Measurements from ENCODE around the gene GSAP.

Gene GSAP

DNA sequence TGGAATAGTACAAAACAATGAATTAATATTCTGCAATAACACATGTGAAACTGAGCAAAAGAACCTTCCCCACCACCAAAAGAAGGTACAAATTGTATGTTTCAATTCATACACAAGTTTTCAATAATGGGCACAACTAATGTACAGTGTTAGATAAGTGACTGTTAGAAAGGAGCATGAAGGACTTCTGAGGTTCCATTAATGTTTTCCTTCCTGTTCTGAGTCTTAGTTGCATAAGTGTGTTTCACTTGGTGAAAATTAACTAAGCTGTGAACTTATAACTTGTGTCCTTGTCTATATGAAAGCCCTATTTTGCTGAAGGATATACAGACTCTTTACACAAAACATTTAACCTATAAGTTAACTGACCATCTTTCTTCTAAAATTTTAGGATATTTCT is 8.2 kb downstream of the GSAP start:
- no peak for DNase-seq (ENCODE audit: low spot score)

DNA sequence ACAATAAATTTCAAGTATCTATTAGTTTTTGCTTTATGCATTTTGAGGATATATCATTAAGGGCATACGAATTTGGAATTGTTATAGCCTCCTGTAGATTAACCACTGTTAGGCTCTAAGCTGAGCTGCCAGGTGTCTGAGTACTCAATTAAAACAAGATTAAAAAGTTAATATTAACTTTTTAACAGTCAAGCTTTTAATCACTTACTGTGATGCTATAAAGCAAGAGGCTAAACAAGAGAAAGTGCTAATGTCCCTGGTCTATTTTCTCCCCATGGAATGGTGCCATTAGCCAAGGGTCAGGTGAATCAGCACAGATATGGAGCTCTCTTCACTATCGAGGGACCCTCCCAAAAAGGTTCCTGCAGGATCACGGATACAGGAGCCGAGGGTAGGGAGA is 9.7 kb downstream of the GSAP start:
- DNase-seq (ENCODE audit: low spot score), result no peak

DNA sequence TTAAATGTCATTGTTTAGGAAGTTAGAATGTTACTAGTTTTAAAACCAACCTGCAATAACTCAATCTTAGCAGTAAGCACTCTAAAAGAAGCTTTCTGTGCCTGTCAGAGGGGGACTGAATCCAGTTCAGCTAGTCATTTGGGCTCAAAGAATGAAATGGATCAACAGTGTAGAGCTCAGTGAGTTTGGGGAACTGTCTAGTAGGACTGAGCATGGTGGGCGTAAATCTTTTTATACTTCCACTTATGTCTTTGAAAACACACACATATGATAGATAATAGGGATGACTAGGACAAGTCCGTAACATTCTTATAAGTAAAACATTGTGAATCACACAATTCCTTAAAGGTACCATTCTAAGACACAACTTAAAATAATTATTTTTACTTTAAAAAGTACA is 11.5 kb downstream of the GSAP start:
- no peak for DNase-seq (ENCODE audit: low spot score)

DNA sequence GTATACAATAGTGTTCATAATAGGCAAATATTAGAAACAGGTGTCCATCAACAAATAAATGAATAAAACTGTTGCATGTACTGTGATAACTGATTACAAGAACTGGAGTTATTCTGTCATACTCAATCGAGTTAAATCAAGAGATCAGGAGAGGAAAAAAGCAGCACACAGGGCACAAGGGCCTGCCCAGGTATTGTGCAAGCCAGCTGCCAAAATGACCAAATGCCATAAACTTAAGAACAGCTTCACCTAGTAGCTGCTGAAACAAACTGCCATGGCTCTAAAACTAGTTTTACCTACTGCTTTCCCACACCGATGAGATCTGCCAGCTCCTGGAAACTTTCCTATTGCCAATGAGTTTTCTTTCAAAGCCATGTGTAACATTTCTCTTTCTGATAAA is 12.2 kb downstream of the GSAP start:
- DNase-seq (ENCODE audit: low spot score), result no peak

DNA sequence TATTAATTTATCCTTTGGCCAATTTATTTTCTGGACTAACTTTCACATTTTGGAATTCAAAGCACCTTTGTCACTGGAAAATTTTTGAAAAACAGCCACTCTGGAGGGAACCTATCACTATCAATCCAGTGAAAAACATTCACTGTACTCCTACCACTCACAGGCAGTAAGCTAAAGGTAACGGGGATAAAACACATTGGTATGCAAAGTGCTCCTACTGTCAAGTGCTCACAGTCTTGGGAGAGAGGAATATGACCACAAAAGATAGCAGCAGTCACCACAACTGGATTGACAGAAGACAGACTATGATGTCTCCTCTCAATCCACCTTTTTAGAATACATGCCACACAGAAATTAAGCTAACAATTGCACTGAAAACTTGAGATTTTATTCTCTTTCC is 13.3 kb downstream of the GSAP start:
- DNase-seq (ENCODE audit: low spot score), result no peak

DNA sequence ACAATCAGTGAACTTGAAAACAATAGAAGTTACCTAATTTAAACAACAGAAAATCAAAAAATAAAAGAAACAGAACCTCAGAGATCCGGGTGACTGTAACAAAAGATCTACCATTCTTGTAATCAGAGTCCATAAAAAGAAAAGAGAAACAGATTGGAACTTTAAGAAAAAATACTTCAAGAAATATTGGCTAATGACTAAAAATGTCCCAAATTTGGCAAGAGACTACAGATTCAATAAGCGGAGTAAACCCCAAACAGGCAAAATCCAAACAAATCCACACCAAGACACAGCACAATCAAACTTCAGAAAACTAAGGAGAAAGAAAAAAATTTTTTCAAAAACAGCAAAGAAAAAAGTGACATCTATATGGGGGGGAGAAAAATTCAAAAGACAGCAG is 15.1 kb downstream of the GSAP start:
- DNase-seq (ENCODE audit: low spot score), result no peak

DNA sequence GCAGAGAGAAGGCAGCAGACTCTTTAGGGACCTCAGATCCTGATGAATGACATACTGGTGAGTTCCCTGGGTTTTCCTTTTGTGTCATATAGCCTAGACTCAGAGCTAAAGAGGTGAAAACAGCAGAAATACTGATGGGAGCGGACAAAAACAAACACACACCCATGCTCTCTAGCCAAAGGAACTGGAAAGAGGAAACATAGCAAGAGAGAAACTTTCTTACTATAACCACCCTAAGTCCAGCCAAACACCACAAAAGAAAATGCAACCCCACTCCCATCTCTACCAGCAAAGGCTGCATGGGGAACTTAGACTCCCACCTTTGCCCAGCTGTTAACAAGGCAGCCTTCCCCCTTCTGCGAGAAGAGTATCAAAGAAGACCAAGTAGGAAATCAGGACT is 16.3 kb downstream of the GSAP start:
- DNase-seq (ENCODE audit: low spot score), result no peak

DNA sequence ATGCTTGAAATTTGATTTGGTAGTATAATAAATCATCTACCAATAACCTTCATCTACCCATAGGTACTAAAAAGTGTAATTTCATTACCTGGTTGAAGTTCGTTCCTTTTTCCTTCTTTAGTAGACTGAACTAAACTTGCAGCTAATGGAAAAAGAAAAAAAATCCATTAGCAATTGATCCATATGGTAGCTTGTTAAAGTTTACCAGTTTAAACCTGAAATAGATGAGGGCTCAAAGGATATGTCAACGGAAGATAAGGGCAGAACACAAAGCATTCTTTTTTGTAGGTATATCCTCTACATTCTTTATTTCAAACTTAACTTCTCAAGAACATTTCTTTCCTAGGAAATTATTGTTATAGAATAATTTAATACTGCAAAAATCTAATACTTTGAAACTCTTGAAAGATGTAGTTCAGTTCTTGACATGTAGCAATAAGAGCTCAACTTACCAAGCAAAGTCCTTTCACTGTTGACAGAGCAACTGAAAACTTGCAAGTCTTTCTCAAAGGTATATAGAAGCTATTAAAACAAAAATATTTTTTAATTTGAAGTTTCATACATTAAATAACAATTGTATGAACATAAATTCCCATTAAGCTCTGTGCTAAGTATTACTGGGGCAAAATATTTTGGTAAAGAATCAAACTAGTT is 19.1 kb downstream of the GSAP start:
- no peak for DNase-seq (ENCODE audit: low spot score)

DNA sequence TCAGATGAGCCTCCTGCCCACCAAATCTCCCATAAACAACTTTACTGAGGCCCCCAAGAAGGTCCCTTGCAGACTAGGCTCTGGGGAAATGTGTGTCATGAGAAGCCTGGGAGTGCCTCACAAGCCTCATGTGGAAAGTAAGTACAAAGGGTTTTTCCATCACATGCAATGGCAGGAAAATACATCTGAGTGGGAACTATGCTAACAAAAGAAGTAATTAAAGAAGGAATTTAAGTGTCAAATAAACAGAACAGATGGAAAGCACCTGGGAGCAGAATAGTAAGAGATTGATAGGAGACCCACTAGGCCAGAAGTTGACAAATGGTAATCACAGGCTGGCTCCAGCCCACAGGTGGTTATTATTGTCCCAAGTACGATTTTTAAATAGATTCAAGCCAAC is 20.5 kb downstream of the GSAP start:
- no peak for DNase-seq (ENCODE audit: low spot score)

DNA sequence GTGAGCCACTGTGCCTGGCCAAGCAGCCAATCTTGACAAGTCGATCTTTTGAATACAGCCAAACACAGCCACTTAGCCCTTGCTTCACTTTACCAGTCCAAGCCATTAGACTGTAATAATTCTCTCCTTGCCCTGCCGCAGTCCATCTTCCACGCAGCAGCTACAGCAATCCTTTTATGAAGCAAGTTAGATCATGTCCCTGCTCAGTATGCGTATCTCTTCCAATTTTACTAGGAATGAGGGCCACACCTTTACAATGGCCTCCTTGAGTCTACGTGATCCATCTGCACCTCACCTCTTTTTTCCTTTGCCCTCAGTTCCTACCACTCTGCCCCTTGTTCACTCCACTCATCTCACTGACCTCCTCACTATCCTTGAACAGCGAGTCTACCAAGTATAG is 22.2 kb downstream of the GSAP start:
- no peak for DNase-seq (ENCODE audit: low spot score)

DNA sequence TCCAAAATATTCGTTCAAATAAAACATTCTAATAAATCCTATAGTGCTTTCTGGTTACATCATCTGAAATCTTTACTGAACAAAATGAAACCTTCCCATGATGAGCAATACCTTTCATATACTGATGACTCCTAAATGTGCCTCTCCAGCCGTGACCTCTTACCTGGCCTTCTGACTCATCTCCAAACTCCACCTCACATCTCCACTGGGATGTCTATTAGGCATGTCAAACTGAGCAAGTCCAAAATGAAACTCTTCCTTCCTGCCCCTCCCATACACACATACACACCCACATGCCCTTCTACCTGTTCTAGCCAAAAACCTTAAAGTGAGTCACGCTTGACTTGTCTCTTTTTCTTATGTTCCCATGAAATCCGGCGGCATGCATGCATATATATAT is 22.9 kb downstream of the GSAP start:
- no peak for DNase-seq (ENCODE audit: low spot score)

DNA sequence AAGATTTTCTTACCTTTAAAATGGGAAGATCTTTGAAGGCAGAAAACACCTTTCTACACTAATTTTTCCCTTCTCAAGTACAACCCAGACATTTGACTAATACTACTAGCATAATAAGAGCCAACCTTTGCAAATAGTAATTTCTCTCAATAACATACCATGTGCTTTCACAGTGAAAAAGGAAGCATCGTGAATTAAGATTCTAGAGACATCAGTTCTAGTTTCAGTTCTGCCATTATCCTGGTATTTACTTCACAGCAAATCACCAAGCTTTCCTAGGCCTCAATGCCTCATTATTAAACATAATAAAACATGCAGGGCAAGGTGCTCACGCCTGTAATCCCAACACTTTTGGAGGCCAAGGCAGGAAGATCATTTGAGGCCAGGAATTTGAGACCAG is 24.9 kb downstream of the GSAP start:
- no peak for DNase-seq (ENCODE audit: low spot score)

DNA sequence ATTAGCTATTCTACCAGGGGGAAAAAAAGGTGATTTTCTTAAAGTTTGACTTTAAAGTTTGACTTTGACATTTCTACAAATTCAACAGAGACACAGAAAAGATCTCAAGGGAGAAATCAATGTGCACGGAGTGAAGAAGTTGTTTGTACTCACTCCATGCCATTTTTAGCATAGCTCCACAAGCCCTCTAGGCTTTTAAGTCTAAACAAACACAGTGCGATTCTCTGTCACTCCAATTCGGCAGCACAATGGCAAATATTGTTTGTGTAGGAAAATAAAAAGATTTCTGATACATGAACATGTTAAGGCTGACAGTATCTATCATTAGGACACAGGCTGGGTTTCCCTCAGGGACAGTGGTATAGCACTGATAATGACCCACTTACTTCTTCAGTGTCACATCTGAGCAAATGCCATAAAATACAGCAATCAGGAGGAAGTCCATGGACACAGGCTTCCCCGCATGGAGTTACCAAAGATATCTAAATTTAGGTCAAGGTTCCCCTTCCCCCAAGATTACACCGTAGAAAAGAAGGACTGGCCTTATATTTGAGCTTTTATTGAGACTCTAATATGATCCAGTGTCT is 28.0 kb downstream of the GSAP start:
- DNase-seq (ENCODE audit: low spot score), result no peak

DNA sequence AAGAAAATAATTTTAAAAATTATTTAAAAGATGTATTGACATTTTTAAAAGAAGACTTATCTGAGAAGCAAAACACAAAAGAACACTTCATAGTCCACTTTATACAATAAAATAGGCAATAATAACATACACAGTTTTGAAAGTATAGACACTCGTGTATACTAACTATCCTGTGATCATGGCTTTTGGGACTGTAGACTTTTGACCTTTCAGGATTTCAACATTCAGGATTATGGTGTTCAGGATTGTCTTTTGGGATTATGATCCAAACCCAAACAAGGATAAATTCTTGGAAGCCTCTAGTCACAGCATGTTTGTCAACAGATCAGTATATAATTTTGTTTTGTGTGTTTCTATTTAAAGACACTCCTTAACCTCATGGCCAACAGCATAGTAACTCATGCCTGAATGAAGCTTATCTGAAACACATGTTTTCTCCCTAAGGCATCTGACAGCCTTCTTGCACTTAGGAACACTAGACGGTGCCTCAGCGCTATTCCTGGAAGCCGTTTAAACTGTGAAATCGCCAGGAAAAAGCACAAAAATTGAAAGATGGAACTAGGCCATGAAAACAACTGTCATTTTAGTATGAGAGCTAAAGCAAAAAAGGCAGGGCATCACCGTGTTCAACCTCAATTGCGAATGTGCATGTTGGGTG is 29.9 kb downstream of the GSAP start:
- no peak for DNase-seq (ENCODE audit: low spot score)

DNA sequence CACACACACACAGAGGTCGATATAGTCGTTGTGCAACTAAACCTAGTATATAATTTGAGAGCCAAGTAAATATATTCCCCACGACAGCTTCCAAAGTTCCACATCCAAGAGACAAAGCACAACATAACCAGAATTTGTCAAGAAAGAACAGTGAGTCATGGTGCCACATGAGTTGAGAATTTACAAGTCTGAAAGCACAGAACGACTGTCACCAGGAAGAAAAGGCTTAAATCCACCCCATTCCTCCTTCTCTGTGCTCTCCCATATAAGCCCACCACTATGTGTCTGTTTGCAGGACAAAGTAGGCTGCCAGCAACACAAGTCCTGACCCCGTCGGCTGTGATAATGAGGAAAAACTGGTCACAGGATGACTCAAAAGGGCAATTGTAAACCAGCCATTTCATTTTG is 32.8 kb downstream of the GSAP start:
- no peak for DNase-seq (ENCODE audit: low spot score)

DNA sequence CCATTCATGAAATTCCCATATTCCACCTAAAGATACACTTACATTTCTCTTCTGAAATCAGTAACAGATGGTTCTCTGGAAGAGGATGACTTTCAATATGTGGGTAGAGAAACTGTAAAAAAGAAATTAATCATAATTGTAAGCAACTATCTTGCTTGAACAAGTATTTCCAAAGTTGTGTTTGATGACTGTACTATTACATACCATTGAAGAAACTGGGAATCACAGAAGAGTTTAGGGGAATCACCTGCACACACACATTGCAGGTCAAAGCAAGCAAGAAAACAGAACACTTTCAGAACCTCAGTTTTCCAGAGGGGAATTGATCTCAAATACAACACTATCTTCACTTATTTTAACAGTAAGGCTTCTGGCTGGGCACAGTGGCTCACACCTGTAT is 33.6 kb downstream of the GSAP start:
- no peak for DNase-seq (ENCODE audit: low spot score)

DNA sequence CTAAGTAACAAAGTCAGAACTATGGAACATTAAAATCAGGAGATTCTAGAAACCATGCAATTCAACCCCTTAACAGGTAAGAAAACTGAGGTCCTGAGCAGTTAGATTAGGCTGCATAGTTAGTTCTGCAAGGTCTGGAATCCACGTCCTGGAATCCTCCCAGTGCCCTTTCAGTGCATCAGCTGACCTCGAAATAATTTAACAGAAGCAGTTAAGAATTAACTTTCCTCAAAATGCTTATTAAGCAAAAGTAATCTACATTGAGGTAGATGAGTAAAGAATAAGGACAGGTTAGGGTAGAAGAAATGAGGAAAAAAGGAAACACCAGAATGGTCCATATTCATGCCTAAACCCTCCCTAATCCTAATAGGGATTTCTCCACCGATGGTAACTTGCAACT is 37.6 kb downstream of the GSAP start:
- no peak for DNase-seq (ENCODE audit: low spot score)

DNA sequence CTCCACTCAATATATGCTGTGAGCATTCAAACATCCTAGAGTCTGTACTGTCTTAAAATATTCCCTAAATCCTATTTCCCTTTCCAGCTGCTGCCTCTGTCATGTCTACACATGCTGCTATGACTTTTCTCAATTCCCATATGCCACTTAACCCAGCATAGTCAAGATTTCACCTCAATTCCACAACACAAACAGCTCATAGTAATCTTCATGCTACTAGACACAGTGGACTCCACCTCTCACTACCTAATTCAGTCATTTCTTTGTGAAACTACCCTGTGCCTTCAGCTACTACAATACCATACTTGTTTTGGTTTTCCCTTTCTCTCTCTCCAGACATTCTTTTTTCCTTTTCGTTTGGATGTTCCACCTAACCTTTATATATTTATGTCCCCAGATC is 45.5 kb downstream of the GSAP start:
- DNase-seq (ENCODE audit: low spot score), result no peak

DNA sequence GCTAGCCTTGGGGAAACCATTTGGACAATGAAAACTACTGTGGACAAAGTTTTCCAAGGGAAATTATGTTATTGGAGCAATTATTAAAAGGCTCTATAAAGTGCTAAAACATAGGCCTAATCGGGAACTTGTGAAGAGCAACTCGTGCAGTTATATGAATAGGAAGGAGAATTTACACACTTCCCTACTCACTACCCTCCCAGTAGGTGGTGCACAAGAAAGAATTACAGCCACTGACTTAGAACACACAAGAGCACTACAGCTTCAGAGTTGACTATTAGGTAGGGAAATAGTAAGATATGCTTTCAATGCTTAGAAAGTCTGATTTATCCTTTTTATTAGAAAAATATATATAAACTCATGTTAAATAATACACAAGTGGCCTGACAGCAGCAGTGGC is 47.2 kb downstream of the GSAP start:
- no peak for DNase-seq (ENCODE audit: low spot score)

DNA sequence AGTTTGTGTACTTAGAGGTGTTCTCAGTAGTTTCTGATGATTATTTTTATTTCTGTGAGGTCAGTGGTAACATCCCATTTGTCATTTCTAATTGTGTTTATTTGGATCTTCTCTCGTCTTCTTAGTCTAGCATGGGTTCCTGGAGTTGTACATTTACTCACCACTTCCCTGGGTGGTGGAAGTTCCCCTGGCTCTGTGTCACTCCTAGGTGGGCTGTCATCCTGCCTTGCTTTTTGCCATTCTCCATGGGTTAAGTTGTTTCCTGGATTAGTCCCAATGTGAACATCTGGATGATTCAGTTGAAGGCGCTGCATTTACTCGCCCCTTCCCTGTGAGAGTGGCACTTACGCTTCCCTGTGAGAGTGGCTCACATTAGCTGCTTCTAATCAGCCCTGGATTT is 48.2 kb downstream of the GSAP start:
- DNase-seq (ENCODE audit: low spot score), result no peak

DNA sequence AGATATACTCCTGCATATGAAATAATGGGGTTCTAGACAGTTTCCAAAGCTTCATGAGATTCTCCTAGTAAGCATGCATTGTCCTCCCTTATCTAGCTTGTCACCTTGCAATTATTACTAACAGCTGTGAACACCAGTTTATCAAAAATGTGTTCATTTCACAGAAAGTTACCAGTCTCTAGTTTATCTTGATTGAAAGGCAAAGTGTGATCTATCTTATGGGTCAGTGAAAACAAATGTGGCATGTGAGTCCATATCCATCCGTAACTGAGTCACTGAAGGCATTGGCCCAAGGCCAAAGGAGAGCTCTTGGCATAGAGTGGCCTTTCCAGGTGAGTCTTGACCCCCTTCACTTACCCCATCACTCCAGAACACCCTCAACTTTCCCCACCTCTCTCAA is 53.2 kb downstream of the GSAP start:
- no peak for DNase-seq (ENCODE audit: low spot score)

DNA sequence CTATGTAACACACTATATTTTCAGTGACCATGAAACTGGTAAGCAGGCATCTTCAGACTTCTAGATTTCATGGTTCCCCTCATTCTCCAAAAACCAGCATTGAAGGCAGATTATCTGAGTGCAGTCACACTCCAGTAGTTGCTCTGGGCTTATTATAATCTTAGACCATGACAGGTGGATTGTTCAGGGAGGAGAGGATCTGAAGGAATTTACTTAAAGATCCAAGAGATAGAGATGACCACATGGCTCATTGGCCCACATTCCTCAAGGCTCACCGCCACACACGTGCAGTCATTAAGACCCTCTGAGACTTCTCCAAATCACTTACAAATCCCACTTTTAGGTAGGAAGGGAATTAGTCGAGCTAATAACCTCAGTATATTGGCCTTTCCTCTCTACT is 55.2 kb downstream of the GSAP start:
- DNase-seq (ENCODE audit: low spot score), result no peak

DNA sequence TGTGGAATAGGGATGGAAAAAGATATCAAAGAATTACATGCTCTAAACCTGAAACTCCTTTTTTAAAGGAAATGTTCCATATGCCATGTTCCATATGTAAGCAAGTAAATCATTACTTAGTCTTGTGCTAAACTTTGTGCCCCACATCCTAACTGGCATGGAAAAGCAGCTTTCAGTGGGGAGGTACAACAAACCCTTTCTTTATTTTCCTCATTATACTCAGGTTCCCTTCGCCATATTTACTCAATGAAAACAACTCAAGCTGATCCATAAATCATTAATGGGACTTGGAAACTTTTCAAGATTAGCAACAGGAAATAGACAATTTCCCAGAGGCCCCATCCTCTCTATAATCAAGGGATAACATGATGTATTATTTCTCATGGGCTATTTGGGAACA is 56.0 kb downstream of the GSAP start:
- DNase-seq (ENCODE audit: low spot score), result no peak

DNA sequence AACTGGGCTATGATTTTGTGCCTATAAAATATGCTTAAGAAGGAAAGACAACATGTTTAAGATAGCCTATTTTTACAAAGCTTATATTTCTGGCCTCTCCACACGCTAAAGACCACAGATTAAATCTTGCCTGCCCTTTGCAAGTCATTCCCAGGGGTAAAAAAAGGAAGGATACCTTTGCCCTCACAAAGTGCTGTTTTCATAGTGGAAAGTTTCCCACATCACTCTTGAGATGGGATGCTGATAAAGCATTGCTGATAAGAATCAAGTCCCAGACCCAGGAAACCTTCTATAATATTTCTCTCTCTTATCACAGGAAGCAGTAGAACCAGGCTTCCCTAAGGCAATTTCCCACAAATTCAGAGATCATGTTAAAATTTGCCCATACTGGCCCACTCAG is 56.5 kb downstream of the GSAP start:
- DNase-seq (ENCODE audit: low spot score), result no peak

Data from hepatic stellate cell (primary cell).